ENCODE results near the gene PPP2R5C.
"Not testable (repeated sequence)": the region's sequence is repeated elsewhere in the genome, so short reads cannot be mapped to it uniquely, and the experiment has no call there.

Gene PPP2R5C

DNA sequence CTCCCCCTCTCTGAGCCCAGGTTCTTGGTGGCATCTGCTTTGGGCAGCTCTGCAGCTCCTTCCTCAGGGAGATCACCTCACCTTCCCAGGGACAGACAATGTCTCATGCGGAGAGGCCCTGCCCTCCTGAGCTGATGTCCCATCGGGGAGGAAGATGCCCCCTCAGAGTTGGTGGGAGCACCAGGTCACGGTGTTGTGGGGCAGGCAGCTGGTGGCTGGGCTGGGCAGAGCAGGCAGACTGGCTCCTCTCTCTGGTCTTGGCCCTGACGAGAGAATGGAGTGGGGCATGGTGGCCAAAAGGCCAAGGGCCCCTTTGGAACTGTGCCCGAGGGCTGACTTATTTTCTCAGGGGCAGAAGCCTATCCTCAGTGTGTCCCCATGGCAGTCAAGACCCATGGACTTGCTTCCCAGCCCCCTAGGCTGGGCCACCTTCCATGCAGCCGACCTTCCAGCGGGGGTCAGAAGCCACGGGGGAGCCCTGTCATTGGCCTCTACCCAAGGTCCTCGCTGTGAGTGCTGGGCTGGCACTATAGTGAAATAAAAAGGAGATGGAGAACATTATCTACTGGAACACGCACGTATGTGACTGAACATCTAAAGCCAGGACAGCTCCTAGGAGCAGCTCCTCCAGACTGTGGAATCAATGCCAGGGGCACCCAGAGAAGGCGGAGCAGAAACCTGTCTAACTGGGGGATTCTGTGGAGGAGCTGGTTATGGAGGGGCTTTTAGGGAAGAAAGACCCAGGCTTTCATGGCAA lies 21.9 kb downstream of the PPP2R5C start:
- no peak for DNase-seq

DNA sequence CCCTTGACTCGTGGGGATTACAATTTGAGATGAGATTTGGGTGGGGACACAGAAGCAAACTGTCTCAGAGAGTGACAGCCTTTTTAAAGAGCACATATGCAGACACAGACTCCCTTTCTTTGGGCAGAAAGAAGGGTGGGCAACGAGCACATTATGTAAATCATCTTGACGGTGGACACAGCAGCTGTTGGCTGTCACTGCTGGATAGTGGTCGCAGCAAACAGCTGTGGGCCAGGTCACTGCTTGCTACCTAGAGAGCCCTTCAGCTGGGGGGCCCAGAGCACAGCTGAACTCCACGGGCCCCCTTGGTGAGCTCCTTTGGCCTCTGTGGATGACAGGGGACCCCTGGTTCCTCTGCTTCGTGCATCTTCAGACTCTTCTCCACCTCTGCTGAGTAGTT lies 23.1 kb downstream of the PPP2R5C start:
- DNase-seq = no peak

DNA sequence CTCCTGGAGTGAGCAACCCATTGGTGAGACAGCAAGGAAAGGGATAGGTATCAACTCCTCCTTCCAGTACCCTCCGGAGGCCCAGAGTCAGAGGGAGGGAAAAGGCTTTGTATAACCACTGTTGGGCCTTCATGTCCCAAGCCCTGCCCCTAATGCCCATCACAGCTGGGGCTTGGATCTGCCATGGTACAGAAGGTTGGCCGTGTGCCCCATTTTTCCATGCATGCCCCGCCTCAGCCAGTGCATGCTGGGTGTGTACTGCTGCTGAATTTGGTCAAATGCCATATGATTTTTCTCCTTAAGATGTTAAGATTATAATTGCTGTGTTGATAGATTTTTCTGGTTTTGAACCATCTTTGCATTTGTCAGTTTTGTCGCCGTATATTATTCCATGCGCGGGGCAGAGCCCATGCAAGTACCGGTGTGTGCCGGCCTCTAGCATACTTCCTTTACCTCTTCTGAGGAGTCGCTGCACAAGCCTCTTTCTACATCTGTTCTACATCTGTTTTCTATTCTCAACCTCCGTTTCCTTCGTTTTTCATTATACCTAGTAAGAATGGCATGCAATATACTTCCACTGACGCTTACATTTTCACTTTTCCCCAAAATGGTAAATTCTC lies 26.6 kb downstream of the PPP2R5C start:
- no peak for DNase-seq

DNA sequence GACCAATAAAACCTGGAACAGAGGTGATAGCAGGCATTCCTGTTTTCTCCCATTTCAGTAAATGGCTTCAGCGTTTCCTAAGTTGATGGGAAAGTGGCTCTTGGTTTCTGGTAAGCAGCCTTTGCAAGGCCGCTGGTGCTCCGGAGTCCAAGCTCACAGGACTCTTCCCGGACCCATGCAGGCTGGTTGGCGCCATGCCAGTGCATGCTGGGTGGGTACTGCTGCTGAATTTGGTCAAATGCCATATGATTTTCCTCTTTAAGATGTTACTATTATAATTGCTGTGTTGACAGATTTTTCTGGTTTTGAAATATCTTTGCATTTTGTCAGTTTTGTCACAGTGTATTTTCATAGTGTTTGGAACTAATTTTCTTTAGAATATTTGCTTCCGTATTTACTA lies 27.7 kb downstream of the PPP2R5C start:
- no peak for DNase-seq

DNA sequence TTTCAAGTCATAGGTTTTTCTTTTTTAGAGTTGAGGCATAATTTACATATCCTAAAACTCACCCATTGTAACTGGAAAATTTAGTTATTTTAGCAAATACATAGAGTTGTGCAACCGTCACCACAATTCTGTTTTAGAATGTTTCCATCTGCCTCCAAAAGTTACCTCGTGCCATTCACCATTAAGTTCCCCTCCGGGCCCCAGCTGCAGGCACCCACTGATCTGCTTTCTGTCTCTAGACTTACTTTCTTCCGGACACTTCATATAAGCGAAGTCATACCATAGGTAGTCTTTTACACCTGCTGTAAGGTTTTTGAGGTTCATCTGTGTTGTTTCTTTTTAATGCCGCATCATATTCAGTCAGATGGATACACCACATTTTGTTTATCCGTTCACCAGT lies 28.7 kb downstream of the PPP2R5C start:
- DNase-seq = no peak

DNA sequence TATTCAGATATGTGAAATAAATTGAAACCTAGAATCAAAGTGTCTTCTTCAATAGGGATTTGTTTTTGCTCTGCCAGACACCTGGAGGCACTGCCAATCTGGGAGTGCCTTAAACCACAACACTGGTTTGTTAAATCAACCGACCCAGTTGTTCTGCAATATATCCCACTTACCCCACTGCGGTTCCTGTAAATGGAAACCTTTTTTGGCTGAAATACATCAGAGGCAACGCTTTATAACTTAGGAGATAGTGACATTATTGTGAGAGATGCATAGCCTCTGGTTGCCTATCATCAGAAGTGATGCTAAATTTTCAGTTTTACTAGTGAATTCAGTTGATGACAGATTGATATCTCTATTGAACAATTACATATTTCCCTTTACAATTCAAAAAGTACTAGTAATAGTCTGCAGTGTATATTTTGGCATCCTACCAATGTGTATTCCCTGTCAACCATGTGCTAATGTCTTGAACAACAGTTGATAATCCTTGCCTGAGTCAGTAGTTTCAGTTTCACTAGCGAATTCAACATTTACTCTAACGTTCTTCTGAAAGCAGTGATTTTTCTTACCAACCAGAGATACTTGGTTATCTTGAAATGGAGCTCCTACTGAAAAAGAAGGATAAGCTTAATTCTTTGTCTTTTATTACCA lies 30.5 kb downstream of the PPP2R5C start:
- no peak for DNase-seq

DNA sequence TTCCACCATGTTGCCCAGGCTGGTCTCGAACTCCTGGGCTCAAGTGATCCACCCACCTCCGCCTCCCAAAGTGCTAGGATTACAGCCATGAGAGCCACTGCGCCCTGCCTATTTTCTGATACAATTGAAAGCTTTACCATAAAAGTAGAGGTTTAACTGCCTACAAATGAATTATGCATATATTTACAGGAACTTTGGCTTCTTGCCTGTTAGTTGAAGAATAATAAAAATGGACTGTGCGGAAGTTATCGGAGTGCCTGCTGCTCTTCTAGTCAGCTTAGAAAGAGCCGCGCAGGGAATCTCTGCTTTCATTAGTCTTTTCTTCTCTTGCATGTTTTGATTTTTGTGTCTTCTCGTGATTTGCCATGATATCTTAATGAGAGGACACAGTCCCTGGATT lies 34.5 kb downstream of the PPP2R5C start:
- no peak for DNase-seq

DNA sequence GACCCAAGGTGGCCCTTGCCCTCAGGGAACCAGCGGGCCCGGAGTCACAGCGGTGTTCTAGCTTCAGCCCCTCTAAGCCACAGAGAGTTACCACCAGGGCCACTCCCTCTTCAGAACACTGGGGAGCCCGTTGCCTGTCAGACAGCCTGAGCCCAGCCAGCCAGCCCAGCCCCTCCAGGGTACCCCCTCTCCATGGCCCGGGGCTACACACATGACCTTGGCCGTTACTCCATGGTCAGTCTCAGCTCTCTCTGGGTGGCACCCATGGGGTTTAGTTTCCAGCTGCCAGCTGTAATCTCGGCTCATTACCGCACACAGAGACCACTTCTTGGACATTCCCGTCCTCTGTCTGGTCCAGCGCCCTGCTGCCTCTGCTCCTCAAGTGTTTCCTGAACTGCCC lies 35.0 kb downstream of the PPP2R5C start:
- DNase-seq = no peak

DNA sequence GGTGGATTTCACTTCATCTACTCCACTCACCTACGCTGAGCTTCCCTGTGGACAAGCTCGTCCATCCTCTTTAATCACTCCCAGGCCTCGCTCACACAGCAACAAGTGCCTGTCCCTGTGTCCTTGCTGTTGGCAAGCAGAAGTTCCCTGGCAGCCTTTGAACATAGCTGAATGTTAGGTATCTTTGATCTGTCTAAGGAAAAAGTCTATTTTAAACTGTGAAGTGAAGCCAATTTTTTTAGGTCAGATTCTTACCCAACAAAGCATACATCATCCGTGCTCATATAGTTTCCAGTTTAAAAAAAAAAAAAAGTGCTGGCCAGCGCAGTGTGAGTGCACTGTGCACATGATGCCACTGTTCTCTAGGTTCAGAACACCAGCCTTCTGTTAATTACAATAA lies 36.3 kb downstream of the PPP2R5C start:
- DNase-seq = no peak

DNA sequence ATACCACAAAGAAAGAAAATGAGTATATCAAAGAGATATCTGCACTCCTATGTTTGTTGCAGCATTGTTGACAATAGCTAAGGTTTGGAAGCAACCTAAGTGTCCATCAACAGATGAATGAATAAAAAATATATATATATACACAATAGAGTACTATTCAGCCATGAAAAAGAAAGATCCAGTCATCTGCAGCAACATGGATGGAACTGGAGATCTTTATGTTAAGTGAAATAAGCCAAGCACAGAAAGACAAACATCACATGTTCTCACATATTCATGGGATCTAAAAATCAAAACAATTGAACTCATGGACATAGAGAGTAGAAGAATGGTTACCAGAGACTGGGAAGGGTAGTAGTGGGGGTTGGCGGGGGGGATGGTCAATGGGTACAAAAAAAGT lies 42.9 kb downstream of the PPP2R5C start:
- not testable (repeated sequence) for DNase-seq

DNA sequence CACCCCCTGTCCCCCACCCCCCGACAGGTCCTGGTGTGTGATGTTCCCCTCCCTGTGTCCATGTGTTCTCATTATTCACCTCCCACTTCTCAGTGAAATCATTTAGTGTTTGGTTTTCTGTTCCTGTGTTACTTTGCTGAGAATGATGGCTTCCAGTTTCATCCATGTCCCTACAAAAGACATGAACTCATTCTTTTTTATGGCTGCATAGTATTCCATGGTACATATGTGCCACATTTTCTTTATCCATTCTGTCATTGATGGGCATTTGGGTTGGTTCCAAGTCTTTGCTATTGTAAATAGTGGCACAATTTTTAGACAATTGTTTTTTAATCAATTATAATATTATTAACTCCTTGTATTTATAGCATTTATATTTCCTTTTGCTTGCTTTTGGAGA lies 44.7 kb downstream of the PPP2R5C start:
- not testable (repeated sequence) for DNase-seq

DNA sequence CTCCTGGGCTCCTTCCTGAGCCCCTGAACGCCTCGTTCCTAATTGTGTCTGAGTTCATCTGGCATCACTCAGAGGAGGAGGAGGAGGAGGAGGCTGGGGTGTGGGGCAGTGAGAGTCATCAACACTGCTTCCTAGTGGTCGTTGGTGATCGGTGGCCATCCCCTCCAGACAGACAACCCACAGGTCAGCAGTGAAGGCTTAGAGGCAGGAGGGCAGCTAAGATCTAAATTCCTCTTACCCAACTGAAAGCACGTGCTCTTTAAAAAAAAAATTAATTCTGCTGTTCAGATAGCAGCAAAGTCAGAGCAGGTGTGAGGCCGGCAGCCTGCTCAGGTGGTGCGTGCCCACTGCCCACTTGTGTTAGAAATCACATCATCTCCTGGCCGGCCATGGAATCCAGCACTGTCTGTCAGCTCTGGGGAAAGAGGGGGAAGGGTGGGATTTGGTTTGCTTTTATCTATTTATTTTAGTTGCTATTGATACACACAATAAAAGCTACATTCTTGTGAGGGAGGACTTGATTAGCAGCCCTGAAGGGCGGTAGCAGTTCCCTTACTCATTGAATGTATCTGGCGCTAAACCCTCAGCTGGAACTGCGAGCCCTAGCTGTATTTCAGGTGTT lies 46.6 kb downstream of the PPP2R5C start:
- DNase-seq = no peak

DNA sequence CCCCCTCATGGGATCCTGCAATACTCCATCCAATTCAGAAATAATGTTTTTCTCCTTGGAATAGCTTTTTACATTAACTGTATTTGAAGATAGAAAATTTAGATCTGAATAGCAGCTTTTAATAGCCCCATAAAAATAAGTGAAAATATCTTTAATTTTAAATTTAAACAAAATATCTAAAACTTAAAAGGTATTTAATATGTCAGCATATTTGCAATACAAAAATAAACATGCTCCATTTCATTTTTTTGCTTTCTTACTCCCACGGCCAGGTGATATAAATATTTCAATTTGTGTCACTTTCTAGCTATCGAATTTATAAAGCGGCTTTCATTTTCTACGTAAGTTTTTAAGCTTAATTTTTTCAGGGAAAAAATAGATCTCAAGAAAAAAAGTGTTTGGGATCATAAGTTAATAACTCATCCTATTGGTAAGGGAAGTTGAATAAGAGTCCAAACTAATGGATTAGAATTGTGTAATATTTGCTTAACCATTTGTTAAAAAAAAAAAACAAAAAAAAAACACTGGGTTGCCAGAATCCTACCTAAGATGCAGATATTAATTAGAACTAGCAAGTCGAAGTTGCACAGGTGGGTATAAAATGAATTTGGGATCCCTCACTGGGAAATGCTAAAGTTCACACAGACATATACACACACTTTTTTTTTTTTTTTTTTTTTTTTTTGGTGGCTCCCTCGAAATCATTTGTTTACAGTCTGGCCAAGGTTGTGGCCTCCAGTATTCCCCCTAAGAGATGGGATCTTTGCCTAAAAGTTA lies 47.6 kb downstream of the PPP2R5C start:
- no peak for DNase-seq

DNA sequence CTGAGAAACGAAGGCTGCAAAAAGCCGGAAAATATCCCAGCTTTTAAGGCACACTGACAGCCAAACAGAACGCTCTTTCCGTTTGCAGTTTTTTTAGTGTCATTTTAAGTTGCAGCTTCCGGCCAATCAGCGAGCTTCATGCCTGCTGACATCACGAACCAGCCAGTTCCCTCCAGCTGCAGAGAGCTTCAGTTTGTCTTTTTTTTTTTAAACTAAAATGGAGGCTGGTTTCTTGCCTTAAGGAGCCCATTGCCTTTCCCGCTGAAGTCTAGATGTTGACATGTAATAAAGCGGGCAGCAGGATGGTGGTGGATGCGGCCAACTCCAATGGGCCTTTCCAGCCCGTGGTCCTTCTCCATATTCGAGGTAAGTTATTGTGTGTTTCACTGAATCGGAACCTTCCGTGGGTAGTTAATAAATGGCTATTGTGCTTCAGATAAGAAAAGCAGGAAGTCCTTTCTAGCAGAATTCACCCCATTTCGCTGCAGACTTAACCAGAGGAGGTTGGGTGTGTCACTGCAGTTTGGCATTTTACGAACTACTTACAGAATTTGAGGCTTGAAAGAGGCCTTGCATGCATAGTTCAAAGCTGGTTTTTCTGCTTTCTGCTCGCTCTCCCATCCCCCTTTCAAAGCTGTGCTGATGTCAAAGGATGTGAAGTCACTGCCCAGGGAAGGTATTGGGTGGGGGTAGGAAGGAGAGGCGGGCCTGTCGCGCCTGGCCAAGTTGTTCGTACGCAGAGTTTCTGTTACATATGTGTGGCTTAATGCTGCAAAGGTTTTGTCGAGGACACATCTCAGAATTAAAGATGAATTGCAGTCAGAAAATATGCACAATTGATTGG lies 48.4 kb downstream of the PPP2R5C start:
- DNase-seq = peak; percentile 93

DNA sequence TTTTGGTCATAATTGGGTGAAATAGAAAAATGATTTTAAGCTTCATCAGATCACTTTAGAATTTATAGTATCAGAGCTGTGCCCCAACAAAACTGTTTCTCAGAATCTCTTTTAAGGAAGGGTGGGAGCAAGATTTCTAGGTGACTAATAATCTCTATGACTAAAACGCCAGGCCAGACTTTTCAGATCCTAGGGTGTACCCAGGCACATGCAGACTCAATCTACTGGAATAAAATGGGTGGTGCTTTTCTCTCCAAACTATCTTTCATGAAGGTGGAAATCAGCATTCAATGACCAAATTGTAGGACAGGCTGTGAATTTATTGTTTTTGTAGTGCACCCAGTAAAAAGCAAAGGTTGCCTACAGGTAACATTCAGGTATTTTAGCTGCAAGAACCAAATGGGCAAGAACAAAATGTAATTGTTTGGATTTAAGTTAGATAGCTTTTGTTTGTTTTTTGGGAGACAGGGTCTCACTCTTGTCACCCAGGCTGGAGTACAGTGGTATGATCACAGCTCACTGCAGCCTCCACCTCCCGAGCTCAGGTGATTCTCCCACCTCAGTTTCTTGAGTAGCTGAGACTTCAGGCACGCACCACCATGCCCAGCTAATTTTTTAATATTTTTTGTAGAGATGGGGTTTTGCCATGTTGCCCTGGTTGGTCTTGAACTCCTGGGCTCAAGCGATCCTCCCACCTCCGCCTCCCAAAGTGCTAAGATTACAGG lies 49.5 kb downstream of the PPP2R5C start:
- no peak for DNase-seq

DNA sequence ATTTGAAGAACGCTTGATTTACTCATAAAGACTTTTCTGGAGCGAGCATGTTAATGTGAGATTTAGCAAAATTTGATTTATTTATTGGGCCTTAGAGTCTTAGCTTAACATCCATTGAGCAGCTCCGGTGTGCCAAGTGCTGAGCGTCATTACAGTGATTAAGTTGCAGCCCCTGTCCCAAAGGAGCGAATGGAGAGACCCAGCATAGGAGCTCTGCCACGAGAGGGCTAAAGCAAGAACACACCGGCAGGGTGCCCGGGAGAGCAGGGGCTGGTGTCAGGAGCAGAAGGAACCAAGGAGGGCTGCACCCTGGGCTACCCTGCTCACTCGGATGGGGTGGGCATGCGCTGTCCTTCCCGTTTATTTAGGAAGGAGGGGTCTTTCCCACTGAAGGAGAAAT lies 50.6 kb downstream of the PPP2R5C start:
- no peak for DNase-seq

DNA sequence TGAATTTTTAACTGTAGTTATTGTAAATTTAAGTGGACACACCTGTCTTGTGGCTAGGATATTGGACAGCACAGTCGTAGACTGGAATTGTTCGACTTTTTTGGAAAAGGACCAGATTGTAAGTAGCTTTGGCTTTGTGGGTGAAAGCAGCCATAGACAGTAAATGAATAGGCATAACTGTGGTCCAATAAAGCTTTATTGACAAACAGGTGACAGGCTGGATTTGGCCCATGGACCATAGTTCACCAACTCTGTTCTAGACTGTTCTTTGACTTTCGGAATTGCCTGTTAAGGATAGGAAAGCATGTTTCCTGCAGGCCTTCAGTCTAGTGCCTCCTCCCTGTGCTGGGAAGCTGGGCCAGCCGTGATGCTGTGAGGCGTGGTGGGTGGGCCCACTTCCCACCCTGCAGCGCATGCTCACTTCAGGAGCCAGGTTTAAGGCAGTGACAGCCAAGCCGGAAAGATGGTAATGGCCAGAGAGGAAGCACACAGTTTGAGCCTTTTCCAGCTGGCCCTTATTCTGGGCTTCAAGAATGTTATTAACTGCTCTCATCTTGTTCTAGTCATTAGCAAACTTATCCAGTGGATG lies 51.8 kb downstream of the PPP2R5C start:
- no peak for DNase-seq

DNA sequence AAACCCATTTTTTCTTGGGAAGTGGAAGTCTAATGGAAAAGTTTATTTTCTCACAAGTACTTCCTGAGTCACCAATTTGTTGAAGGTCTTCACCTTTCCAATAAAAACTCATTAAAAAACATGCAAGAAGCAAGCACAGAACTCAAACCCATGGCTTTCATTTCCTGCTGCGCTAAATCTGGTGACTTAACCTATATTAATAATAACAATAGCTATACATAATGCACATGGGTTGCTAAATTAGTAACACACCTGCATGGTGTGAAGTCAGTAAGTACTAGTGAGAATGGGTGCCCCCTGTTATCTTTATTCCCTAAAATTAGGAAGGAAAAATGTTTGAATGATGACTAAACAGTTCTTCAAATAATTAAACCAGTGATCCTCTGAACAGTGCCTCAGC lies 52.3 kb downstream of the PPP2R5C start:
- no peak for DNase-seq

DNA sequence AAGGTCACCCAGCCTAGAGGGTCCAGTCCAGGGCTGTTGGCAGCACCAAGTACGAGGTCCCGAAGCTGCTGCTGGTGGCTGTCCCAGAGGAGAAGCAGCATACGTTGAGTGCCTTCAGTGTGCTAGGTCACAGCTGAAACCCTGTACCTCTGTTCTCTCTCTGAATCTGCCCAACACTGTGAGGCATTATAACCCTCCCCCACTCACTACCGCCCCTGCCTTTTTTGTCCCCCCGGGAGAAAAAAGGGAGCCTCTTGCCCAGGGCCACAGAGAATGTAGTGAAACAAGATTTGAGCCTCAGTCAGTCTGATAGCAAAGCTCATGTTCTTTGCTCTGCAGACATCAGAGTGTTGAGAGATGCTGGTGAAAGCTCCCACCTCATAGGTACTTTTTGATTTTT lies 53.4 kb downstream of the PPP2R5C start:
- no peak for DNase-seq

DNA sequence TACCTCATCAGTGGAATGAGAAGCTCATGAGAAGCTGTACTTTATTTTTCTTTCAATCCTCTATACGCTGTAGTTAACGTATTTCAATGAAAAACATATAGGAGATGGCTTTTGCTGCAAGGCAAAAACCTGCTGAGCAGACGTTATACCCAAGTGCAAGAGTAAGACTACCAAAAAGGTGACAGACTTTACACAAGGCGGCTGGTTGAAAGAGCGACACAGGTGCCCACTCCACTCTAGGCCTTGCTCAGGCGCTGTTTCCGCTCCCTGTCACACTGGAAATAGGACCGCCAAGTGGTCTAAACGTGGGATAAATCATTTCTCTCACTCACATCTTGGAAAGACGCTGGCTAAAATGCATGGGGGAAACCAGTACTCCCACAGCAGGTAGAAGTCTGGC lies 54.5 kb downstream of the PPP2R5C start:
- no peak for DNase-seq

DNA sequence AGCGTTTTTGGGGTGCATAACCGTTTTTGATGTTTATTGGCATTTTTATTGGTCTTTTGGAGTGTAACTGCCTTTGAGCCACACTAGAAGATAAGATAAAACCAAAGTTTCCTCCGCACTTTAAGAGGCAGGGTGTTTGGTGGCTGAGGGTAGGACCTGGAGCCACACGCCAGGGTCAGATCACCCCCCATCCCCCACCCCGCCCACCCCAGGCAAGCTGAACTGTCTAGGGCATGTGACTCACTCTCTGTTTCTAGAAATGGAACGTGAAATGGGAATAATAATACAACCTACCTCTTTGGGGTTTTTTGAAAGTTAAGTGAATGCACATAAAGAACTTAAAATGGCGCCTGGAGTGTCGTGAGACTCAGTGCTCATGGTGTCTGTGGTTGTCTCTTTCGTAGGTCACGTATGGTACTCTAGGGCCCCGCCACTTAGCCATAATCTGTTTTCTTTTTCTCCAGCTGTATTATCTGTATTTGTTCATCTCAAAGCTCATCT lies 56.0 kb downstream of the PPP2R5C start:
- no peak for DNase-seq

All from NCI-H1417 treated with DMSO at 0.1 percent for 48 hours (cell line).